Nephron (organoid): Measurements from ENCODE around the gene AXDND1.
"Not testable (repeated sequence)": the region's sequence is repeated elsewhere in the genome, so short reads cannot be mapped to it uniquely, and the experiment has no call there.

Experiments
- H3K27ac Mint-ChIP-seq, 3 experiments: 2 replicates each; pipeline ENCODE4 v1.8.0; 2020; ENCODE audit warnings: mixed read lengths in 3 of 3, mild to moderate bottlenecking in 2 of 3, moderate library complexity in 1 of 3
- H3K27me3 Mint-ChIP-seq: 2 replicates; pipeline ENCODE4 v1.8.0; 2021; ENCODE audit warnings: low read depth, mild to moderate bottlenecking, moderate library complexity, mixed read lengths
- H3K36me3 Mint-ChIP-seq: 2 replicates; pipeline ENCODE4 v1.8.0; 2020; ENCODE audit warnings: low read depth, mixed read lengths
- H3K4me1 Mint-ChIP-seq: 2 replicates; pipeline ENCODE4 v1.8.0; 2020; ENCODE audit warnings: mixed read lengths
- H3K4me3 Mint-ChIP-seq, 3 experiments: 2 replicates each; pipeline ENCODE4 v1.8.0; 2020; ENCODE audit warnings: mild to moderate bottlenecking in 3 of 3, mixed read lengths in 3 of 3, moderate library complexity in 2 of 3
- H3K9me3 Mint-ChIP-seq: 2 replicates; pipeline ENCODE4 v1.8.0; 2020; ENCODE audit warnings: mixed read lengths
- TF ChIP-seq, protein P1 (sequence below), 3 experiments: fragments of 200-600 bp; sonication (generic); IDR thresholded peaks; one replicate each; pipeline ENCODE4 v1.5.0; 2021; ENCODE audit warnings: antibody characterized with exemption in 3 of 3; ENCODE audit not compliant: unreplicated experiment in 3 of 3

AXDND1 gene

DNA sequence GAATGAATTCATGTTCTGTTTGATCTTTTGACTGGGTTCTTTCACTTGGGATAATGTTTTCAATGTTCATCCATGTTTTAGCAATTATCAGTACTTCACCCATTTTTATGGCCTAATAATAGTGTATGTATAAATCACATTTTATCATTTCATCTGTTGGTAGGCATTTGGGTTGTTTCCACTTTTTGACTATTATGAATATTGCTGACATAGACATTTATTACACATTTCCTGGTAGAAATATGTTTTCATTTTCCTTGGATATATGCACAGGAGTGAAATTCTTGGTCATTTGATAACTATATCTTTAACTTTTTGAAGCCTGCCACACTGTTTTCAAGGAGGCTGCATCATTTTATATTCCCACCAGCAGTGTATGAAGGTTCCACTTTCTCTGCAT lies 79.8 kb downstream of the AXDND1 start:
- Mint-ChIP-seq H3K36me3 (no peaks in the 10 kb centered on the region), H3K27me3 (no peaks in the 10 kb centered on the region), H3K9me3 (no peaks in the 10 kb centered on the region), H3K4me1 (no peaks in the 10 kb centered on the region), H3K4me3 (no peak overlapping the region), H3K27ac (no peak overlapping the region)
- TF ChIP-seq, protein P1, sequence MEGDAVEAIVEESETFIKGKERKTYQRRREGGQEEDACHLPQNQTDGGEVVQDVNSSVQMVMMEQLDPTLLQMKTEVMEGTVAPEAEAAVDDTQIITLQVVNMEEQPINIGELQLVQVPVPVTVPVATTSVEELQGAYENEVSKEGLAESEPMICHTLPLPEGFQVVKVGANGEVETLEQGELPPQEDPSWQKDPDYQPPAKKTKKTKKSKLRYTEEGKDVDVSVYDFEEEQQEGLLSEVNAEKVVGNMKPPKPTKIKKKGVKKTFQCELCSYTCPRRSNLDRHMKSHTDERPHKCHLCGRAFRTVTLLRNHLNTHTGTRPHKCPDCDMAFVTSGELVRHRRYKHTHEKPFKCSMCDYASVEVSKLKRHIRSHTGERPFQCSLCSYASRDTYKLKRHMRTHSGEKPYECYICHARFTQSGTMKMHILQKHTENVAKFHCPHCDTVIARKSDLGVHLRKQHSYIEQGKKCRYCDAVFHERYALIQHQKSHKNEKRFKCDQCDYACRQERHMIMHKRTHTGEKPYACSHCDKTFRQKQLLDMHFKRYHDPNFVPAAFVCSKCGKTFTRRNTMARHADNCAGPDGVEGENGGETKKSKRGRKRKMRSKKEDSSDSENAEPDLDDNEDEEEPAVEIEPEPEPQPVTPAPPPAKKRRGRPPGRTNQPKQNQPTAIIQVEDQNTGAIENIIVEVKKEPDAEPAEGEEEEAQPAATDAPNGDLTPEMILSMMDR (IDR thresholded peaks at IDR 0.05; ENCODE audit: unreplicated experiment in 3 of 3): no peak

DNA sequence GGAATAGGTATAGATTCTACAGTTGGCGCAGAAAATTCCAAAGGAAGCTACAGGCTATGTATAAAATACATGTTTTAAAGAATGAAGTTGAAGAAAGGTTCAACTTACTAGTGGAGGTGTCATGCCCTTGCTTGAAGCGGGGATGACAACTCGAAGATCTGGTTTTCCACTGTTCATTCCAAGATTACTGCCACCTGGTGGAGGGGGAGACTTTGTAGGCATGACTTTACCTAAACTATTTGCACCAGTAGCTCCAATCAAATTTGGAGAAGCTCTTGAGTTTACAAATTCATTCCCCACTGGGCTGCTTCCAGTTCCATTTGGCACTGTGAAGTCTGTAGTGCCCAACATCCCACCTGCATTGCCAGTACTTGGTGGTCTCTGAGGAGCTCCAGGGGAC lies 81.7 kb downstream of the AXDND1 start:
- H3K4me3 Mint-ChIP-seq: no peak overlapping the region

DNA sequence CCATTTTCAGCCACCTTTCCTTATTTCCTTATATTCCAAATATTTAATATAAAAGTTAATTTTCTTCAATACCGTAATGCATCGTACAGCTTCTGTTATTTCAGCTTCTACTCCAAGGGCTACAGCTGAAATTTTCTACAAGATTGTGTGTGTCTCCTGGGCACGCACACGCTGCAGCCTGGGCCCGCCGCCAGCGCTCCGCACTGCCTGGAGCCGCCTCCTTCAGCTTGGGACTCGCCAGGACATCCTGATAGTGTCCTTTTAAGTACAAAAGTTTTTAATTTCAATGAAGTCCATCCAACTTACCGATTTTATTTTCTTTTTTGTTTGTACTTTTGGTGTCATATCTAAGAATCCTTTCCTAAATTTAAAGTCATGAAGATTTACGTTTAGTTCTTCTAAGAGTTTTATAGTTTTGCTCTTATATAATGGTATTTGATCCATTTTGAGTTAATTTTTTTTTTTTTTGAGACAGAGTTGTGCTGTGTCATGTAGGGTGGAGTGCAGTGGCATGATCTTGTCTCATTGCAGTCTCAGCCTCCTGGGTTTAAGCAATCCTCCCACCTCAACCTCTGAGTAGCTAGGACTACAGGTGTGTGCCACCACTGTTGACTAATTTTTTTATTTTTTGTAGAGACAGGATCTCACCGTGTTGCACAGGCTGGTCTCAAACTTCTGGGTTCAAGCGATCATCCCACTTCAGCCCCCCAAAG lies 82.8 kb downstream of the AXDND1 start:
- Mint-ChIP-seq H3K4me3 (no peak overlapping the region), H3K36me3 (peaks cover 5% of the 10 kb centered on the region), H3K27ac (no peak overlapping the region), H3K9me3 (peaks cover 8% of the 10 kb centered on the region), H3K27me3 (no peaks in the 10 kb centered on the region), H3K4me1 (no peaks in the 10 kb centered on the region)
- TF ChIP-seq, protein P1 (IDR thresholded peaks at IDR 0.05; ENCODE audit: unreplicated experiment in 3 of 3): no peak

More for the DNA sequence above, 81.7 kb downstream of the AXDND1 start:
- Mint-ChIP-seq H3K9me3 (peaks cover 8% of the 10 kb centered on the region), H3K27ac (no peak overlapping the region), H3K27me3 (no peaks in the 10 kb centered on the region), H3K36me3 (peaks cover 5% of the 10 kb centered on the region), H3K4me1 (no peaks in the 10 kb centered on the region)
- TF ChIP-seq, protein P1 (IDR thresholded peaks at IDR 0.05; ENCODE audit: unreplicated experiment in 3 of 3): no peak

DNA sequence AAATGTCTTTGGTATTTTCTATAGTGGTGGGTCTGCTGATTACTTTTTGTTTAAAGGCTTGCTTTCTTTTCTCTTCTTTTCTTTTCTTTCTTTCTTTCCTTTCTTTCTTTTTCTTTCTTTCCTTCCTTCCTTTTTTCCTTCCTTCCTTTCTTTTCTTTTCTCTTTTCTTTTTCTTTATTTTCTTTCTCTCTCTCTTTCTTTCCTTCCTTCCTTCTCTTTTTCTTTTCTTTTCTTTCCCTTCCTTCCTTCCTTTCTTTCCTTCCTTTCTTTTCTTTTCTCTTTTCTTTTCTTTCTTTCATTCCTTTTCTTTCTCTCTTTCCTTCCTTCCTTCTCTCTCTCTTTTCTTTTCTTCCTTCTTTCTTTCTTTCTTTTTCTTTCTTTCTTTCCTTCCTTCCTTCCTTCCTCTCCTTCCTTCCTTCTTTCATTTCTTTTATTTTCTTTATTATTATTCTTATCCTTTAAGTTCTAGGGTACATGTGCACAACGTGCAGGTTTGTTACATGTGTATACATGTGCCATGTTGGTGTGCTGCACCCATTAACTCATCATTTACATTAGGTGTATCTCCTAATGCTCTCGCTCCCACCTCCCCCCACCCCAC lies 93.9 kb downstream of the AXDND1 start:
- not testable (repeated sequence) for H3K27ac Mint-ChIP-seq, H3K36me3 Mint-ChIP-seq, H3K4me1 Mint-ChIP-seq, H3K27me3 Mint-ChIP-seq, H3K4me3 Mint-ChIP-seq
- peaks cover 15% of the 10 kb centered on the region for H3K9me3 Mint-ChIP-seq

DNA sequence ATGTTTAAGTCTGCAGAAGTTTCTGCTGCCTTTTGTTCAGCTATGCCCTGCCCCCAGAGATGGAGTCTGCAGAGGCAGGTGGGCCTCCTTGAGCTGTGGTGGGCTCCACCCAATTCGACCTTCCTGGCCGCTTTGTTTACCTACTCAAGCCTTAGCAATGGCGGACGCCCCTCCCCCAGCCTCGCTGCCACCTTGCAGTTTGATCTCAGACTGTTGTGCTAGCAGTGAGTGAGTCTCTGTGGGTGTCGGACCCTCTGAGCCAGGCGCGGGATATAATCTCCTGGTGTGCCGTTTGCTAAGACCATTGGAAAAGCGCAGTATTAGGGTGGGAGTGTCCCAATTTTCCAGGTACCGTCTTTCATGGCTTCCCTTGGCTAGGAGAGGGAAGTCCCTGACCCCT lies 99.9 kb downstream of the AXDND1 start:
- H3K4me3 Mint-ChIP-seq, H3K4me1 Mint-ChIP-seq, H3K27ac Mint-ChIP-seq, H3K27me3 Mint-ChIP-seq, H3K36me3 Mint-ChIP-seq: not testable (repeated sequence)
- peaks cover 27% of the 10 kb centered on the region for H3K9me3 Mint-ChIP-seq

DNA sequence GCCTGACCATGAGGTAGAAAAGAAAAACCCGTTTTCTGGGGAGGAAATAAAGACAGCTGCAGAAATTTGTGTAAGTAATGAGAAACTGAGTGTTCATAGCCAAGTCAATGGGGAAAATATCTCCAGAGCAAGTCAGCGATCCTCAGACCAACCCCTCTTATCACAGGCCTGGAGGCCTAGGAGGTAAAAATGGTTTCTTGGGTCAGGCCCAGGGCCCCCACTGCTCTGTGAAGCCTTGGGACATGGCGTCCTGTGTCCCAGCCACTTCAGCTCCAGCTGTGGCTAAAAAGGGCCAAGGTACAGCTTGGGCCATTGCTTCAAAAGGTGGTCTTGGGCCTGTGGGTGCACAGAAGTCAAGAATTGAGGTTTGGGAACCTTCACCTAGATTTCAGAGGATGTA lies 108.9 kb downstream of the AXDND1 start:
- no peaks in the 10 kb centered on the region for H3K27me3 Mint-ChIP-seq
- no peak overlapping the region for H3K27ac Mint-ChIP-seq
- H3K4me3 Mint-ChIP-seq: no peak overlapping the region
- TF ChIP-seq, protein P1 (IDR thresholded peaks at IDR 0.05; ENCODE audit: unreplicated experiment in 3 of 3): no peak
- H3K9me3 Mint-ChIP-seq: peaks cover 43% of the 10 kb centered on the region
- no peaks in the 10 kb centered on the region for H3K4me1 Mint-ChIP-seq
- peaks cover 29% of the 10 kb centered on the region for H3K36me3 Mint-ChIP-seq

DNA sequence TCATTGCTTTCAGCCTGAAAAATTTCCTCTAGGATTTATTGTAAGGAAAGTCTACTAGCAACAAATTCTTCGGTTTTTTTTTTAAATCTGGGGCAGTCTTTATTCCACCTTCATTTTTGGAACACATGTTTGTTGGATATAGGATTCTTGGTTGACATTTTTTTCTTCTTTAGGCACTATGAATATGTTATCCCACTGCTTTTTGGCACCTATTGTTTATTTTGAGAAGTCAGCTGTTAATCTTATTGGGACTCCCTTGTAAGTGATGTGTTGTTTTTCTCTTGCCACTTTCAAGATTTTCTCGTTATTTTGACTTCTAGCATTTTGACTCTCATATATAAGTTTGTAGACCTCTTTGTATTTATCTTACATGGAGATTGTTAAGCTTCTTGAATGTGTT lies 110.7 kb downstream of the AXDND1 start:
- TF ChIP-seq, protein P1 (IDR thresholded peaks at IDR 0.05; ENCODE audit: unreplicated experiment in 3 of 3): no peak
- no peaks in the 10 kb centered on the region for H3K4me1 Mint-ChIP-seq
- H3K27me3 Mint-ChIP-seq: no peaks in the 10 kb centered on the region
- H3K9me3 Mint-ChIP-seq: peaks cover 51% of the 10 kb centered on the region
- H3K36me3 Mint-ChIP-seq: peaks cover 33% of the 10 kb centered on the region
- no peak overlapping the region for H3K4me3 Mint-ChIP-seq
- no peak overlapping the region for H3K27ac Mint-ChIP-seq
